ENCODE data around the gene SHROOM1.
A peak's percentile ranks its signal among the peaks of the same experiment; 100 is the strongest.

Gene SHROOM1

DNA sequence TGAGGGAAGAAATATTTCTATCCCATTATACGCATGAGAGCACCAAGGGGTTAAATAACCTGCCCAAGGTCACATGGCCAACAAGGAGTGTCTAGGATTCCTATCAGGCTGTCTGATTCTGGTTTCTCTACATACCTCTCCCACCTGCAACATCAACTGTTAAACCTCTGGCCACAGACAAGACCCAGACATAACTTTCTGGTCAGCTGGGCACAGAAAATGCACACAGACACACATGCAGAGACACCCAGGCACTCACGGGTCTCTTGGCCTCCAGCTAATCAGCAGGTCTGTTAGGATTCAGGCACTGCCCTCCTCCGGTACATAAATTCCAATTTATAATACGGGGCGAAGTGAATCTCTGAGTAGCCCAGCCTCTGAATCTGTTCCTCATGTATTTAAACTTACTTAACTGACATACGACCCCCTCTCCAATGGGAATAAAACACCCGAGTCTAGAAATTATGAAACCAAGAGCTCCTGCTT is 54.9 kb downstream of the SHROOM1 start:
- DNase-seq: no peak

DNA sequence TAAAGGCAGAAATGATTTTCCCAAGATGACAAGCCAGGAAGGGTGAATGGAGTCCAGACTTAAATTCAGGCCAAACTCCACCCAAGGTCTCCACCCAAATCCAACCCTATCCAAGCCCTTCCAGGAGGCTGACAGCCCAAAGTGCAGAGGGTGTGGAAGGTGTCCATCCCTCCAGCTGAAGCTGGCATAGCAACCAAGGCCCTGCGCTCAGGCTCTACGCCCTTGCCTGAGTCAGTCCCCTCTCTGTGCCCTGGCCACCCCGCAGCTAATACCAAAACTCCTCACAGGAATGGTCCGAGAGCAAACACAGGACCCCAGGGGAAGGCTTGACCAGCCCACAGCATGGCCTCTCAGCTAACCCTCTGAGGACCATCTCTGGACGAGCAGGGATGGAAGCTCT is 55.6 kb downstream of the SHROOM1 start:
- DNase-seq: no peak

DNA sequence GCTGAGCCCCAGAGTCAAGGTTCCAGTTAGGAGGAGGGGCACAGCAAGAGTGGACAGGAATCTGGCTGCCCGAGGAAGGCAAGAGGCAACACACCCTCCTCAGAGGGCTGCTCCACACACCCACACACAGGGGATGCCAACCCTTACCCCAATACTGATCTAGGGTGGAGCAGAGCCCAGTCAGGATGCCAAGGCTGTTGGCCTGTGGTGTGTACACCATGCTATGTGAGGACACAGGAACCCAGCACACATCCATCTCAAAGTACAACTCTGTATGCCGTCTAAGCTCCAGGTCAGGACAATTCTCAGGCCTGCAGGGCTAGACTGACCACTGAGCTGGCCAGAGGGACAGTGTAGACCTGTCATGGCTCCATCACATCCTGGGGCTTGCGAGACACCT is 56.0 kb downstream of the SHROOM1 start:
- DNase-seq: no peak

GRCh38 chr5:132773601-132774355 is 56.7 kb downstream of the SHROOM1 start:
- DNase-seq: peak in 1 of 2 experiments; percentile 42

GRCh38 chr5:132773114-132773513 is 57.3 kb downstream of the SHROOM1 start:
- DNase-seq: peak in 1 of 2 experiments; percentile 18

- DNase-seq: no peak
Observed at GRCh38 chr5:132772291-132773070, 58.0 kb downstream of the SHROOM1 start.

Measured in NCI-H446 (cell line).